HUES48 (cell line): ENCODE measurements around the gene VAMP5.
"Not testable (repeated sequence)": the region's sequence is repeated elsewhere in the genome, so short reads cannot be mapped to it uniquely, and the experiment has no call there.

Source experiments
- H3K27ac ChIP-seq: one replicate; pipeline ENCODE4 v1.7.0; 2013; ENCODE audit warnings: low read depth, low read length, inconsistent platforms
- H3K27me3 ChIP-seq: 2 replicates; pipeline ENCODE4 v1.6.1; 2013; ENCODE audit warnings: mild to moderate bottlenecking, low read length; ENCODE audit not compliant: control insufficient read depth, insufficient read depth
- H3K36me3 ChIP-seq: 2 replicates; pipeline ENCODE4 v1.6.1; 2013; ENCODE audit warnings: low read length; ENCODE audit not compliant: control insufficient read depth, insufficient read depth
- H3K4me1 ChIP-seq: 2 replicates; pipeline ENCODE4 v1.6.1; 2013; ENCODE audit warnings: mild to moderate bottlenecking, low read length; ENCODE audit not compliant: control insufficient read depth, insufficient read depth
- H3K4me3 ChIP-seq: 2 replicates; pipeline ENCODE4 v1.5.1; 2013; ENCODE audit warnings: mild to moderate bottlenecking, low read depth, low read length
- H3K9ac ChIP-seq: 2 replicates; pipeline ENCODE4 v1.6.1; 2013; ENCODE audit warnings: mild to moderate bottlenecking, low read depth, low read length, moderate library complexity
- H3K9me3 ChIP-seq: 2 replicates; pipeline ENCODE4 v1.6.1; 2013; ENCODE audit warnings: low read length; ENCODE audit not compliant: control insufficient read depth, insufficient read depth

The VAMP5 gene

DNA sequence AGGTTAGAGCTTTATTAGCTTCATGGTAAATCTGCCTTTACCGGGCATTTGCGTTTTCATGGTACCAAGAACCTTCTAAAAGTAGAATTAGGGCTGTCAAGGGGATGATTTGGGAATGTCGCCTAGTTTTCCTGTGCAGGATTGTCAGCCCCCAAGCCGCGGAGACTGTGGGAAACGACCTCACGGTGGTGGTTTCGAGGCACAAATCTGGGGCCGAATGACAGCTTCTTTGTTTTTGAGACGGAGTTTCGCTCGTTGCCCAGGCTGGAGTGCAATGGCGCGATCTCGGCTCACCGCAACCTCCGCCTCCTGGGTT, 31.1 kb downstream of the VAMP5 start:
- H3K9ac ChIP-seq, result no peak overlapping the region
- H3K27me3 ChIP-seq, result no peaks in the 10 kb centered on the region
- H3K27ac ChIP-seq, result no peak overlapping the region
- H3K4me3 ChIP-seq, result peak overlapping the region; percentile 92; the same call in 1 of the 2 replicates
- no peaks in the 10 kb centered on the region for H3K9me3 ChIP-seq
- H3K36me3 ChIP-seq, result peaks cover 17% of the 10 kb centered on the region
- H3K4me1 ChIP-seq, result no peaks in the 10 kb centered on the region

DNA sequence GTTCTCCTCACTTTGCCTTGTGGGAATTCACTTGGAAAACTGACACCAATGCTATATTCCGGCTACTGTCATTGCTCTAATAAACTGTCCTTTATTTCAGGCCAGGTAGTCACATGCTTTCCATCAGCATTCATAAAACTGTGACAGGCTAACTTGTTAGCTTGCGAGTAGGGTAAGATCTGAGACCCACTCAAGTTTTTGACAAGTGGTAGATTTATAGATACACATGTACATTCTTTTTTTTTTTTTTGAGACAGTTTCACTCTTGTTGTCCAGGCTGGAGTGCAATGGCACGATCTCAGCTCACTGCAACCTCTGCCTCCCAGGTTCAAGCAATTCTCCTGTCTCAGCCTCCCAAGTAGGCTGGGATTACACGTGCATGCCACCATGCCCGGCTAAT, 33.5 kb downstream of the VAMP5 start:
- peaks cover 35% of the 10 kb centered on the region for H3K36me3 ChIP-seq

DNA sequence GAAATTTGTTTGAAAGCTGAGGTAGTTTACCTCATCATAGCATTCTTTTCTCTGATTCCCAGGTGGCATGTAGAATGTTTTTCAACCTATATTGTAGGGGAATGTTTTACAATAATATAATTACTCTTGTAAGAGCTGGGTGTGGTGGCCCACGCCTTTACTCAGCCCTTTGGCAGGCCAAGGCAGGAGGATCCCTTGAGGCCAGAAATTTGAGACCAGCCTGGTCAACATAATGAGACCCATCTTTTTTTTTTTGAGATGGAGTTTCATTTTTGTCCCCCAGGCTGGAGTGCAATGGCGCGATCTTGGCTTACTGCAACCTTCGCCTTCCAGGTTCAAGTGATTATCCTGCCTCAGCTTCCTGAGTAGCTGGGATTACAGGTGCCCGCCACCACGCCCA, 35.4 kb downstream of the VAMP5 start:
- H3K4me3 ChIP-seq, result no peak overlapping the region
- no peaks in the 10 kb centered on the region for H3K4me1 ChIP-seq
- no peaks in the 10 kb centered on the region for H3K27me3 ChIP-seq
- H3K27ac ChIP-seq, result no peak overlapping the region
- H3K36me3 ChIP-seq, result peaks cover 54% of the 10 kb centered on the region
- no peaks in the 10 kb centered on the region for H3K9me3 ChIP-seq
- H3K9ac ChIP-seq, result no peak overlapping the region

More for the DNA sequence above, 33.5 kb downstream of the VAMP5 start:
- not testable (repeated sequence) for H3K27ac ChIP-seq, H3K27me3 ChIP-seq, H3K9ac ChIP-seq, H3K4me3 ChIP-seq, H3K4me1 ChIP-seq, H3K9me3 ChIP-seq

DNA sequence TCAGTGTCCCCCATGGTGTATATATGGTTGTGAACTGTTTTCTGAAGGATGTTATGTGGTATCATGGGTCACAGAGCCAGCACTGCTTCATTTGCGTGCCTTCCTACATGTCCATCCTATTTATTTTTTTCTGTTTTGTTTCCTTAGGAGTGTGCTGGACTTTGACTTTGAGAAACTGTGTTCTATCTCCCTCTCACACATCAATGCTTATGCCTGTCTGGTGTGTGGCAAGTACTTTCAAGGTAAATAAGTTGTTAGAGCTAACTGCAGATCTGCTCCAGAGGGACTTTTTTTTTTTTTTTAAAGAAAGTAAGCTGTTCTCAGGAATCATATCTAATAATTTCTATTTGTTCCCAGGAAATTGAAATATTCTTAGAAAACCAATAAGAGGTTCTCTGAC, 37.1 kb downstream of the VAMP5 start:
- H3K27ac ChIP-seq, result no peak overlapping the region
- peaks cover 70% of the 10 kb centered on the region for H3K36me3 ChIP-seq

DNA sequence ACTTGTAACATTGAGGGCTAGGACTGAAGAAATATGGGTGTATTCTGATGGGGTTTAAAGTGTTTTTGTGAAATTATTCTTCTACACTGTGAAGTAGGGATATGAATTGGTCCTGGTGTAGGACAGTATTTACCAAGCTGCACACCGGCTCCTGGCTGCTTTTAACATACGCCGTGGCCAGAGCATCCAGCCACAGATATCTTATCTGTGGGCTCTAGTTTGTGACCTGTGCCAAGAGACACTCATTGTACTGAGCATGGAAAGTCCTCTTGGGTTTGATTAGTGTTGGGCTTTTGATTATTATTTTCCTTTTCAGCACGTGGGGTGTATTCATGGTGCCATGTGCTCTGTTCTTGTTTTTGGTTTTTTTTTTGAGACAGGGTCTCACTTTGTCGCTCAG, 39.8 kb downstream of the VAMP5 start:
- no peak overlapping the region for H3K27ac ChIP-seq
- H3K4me3 ChIP-seq, result no peak overlapping the region
- no peaks in the 10 kb centered on the region for H3K9me3 ChIP-seq
- peaks cover 92% of the 10 kb centered on the region for H3K36me3 ChIP-seq
- H3K27me3 ChIP-seq, result no peaks in the 10 kb centered on the region
- H3K4me1 ChIP-seq, result no peaks in the 10 kb centered on the region
- H3K9ac ChIP-seq, result no peak overlapping the region

More for the DNA sequence above, 37.1 kb downstream of the VAMP5 start:
- no peaks in the 10 kb centered on the region for H3K4me1 ChIP-seq
- H3K27me3 ChIP-seq, result no peaks in the 10 kb centered on the region
- H3K9ac ChIP-seq, result no peak overlapping the region
- H3K9me3 ChIP-seq, result no peaks in the 10 kb centered on the region
- H3K4me3 ChIP-seq, result no peak overlapping the region

DNA sequence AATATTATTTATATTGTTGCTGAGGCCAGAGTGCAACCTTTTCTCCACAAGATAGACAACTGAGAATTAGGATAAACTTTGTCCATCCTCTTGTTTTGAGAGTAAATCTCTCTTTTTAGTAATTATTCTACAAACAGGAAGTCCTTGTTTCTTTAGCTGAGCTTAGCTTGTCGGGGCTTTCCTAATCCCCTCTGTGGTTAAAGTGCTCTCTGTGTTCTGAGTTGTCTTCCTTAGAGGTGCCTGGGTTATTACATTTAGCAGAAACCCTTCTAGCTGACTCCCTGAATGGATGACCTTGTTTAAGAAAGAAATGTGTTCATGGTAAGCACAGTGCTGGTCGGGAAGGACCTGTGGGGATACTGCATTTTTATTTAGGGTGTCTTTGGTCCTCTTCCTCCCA, 44.4 kb downstream of the VAMP5 start:
- no peak overlapping the region for H3K27ac ChIP-seq
- no peak overlapping the region for H3K9ac ChIP-seq
- no peak overlapping the region for H3K4me3 ChIP-seq
- H3K27me3 ChIP-seq, result no peaks in the 10 kb centered on the region
- H3K9me3 ChIP-seq, result no peaks in the 10 kb centered on the region
- H3K4me1 ChIP-seq, result no peaks in the 10 kb centered on the region
- H3K36me3 ChIP-seq, result peaks cover 97% of the 10 kb centered on the region

DNA sequence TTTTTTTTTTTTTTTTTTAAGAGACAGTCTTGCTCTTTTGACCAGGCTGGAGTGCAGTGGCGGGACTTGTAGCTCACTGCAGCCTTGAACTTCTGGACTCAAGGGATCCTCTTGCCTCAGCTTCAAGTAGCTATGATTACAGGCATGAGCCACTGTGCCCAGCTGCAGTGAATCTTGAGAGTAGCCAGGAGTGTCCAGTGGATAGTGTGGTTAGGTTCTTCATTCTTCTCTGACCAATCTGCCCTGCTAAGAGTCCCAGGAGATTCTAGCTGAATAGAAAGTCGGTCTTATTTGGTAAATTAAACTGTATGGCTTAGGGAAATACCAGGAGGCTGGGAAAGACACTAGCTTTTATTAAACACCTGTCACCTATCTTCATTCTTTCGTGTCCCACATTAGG, 47.1 kb downstream of the VAMP5 start:
- H3K9me3 ChIP-seq, result no peaks in the 10 kb centered on the region
- no peak overlapping the region for H3K27ac ChIP-seq
- no peak overlapping the region for H3K4me3 ChIP-seq
- no peaks in the 10 kb centered on the region for H3K27me3 ChIP-seq
- no peaks in the 10 kb centered on the region for H3K4me1 ChIP-seq
- H3K36me3 ChIP-seq, result peaks cover 93% of the 10 kb centered on the region
- no peak overlapping the region for H3K9ac ChIP-seq

DNA sequence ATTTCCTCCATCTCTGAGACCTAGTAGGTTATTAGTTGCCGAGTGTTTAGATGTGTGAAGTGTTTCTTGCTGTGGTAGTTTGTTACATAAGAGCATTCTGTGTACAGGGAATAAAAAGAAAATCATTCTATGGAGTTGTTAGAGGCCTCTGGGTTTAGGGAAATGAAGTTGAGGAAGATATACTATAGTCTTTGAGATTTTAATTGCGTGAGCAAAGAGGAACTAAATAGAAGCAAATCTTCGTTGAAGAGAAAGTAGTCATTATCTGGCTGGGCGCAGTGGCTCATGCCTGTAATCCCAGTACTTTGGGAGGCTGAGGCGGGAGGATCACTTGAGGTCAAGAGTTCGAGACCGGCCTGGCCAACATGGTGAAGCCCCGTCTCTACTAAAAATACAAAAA, 50.8 kb downstream of the VAMP5 start:
- Histone ChIP-seq H3K9ac (no peak overlapping the region), H3K9me3 (no peaks in the 10 kb centered on the region), H3K4me1 (no peaks in the 10 kb centered on the region), H3K36me3 (peaks cover 94% of the 10 kb centered on the region), H3K27me3 (no peaks in the 10 kb centered on the region), H3K27ac (no peak overlapping the region), H3K4me3 (no peak overlapping the region)

DNA sequence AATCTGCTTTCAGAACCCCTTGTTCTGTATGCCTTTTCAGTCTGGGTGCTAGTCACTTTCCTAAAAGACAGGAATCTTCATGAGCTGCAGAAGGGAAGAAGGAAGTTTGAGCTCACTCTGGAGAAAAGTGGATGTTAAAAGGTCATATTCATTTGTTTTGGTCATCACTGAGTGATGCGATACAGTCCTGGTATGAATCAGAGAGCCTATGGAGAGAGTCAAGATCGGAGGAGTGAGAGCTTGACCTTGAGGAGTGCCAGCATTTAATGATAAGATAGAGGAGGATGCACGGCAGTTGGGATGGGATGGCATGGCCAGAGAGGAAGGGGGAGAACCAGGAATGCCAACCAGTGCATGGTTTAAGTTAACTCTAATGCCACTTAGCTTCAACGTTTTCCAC, 51.4 kb downstream of the VAMP5 start:
- Histone ChIP-seq H3K9me3 (no peaks in the 10 kb centered on the region), H3K27ac (no peak overlapping the region), H3K27me3 (no peaks in the 10 kb centered on the region), H3K4me1 (no peaks in the 10 kb centered on the region), H3K36me3 (peaks cover 94% of the 10 kb centered on the region), H3K9ac (no peak overlapping the region), H3K4me3 (no peak overlapping the region)

DNA sequence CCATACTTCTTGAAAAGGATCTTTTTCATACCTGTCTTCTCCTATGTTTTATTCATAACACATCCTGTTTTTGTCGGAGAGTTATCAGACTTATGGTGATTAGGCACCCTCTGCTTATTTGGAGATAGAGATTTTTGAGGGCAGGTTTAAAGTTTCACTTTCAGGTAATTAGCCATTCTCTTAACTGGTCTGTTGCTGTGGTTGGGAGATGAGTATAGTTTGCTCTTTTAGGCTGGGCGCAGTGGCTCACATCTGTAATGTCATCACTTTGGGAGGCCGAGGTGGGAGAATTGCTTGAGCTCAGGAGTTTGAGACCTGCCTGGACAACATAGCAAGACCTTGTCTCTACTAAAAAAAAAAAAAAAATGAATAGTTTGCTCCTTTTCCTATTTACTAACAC, 58.5 kb downstream of the VAMP5 start:
- H3K4me3 ChIP-seq, result no peak overlapping the region
- H3K27ac ChIP-seq, result no peak overlapping the region
- H3K4me1 ChIP-seq, result no peaks in the 10 kb centered on the region
- H3K27me3 ChIP-seq, result no peaks in the 10 kb centered on the region
- no peaks in the 10 kb centered on the region for H3K9me3 ChIP-seq
- H3K9ac ChIP-seq, result no peak overlapping the region
- H3K36me3 ChIP-seq, result peaks cover 99% of the 10 kb centered on the region
